Measurements from ENCODE around the gene DNMT3B. TPM values are rescaled to one million over a fixed set of nuclear protein-coding genes. Genes with fewer than 3 reads are reported as not detected.

DNMT3B gene
- total RNA-seq, 3 donors from 2014 or later, result 0.96 to 2.0 (median 1.8) TPM

GRCh38 chr20:32834972-32835371, 72.8 kb downstream of the DNMT3B start:
- DNase-seq (ENCODE audit: low spot score in 2 of 2), result no peak
- Histone ChIP-seq H3K4me3 (no peak overlapping the region), H3K27ac (no peak overlapping the region), H3K9me3 (no peaks in the 10 kb centered on the region), H3K36me3 (no peaks in the 10 kb centered on the region), H3K27me3 (no peaks in the 10 kb centered on the region), H3K4me1 (no peaks in the 10 kb centered on the region)
- intact Hi-C loops (cut with DNase I; ENCODE audit: low total_unique reads), result no loop called here
- TF ChIP-seq POLR2A (IDR thresholded peaks at IDR 0.05), result no peak
- no peak for TF ChIP-seq POLR2AphosphoS5 (IDR thresholded peaks at IDR 0.05)
- no peak for TF ChIP-seq CTCF (IDR thresholded peaks at IDR 0.05)

- TF ChIP-seq POLR2AphosphoS5 (IDR thresholded peaks at IDR 0.05) (no peak), CTCF (IDR thresholded peaks at IDR 0.05) (no peak), POLR2A (IDR thresholded peaks at IDR 0.05) (no peak)
- no peaks in the 10 kb centered on the region for H3K9me3 ChIP-seq
- intact Hi-C loops (cut with DNase I; ENCODE audit: low total_unique reads), result no loop called here
- H3K36me3 ChIP-seq, result no peaks in the 10 kb centered on the region
- no peak for DNase-seq (ENCODE audit: low spot score in 2 of 2)
- no peaks in the 10 kb centered on the region for H3K4me1 ChIP-seq
- no peaks in the 10 kb centered on the region for H3K27me3 ChIP-seq
- no peak overlapping the region for H3K27ac ChIP-seq
- no peak overlapping the region for H3K4me3 ChIP-seq
These were observed 75.0 kb downstream of the DNMT3B start for GRCh38 chr20:32837157-32837556.

- DNase-seq (ENCODE audit: low spot score in 2 of 2), result no peak
- Histone ChIP-seq H3K4me3 (no peak overlapping the region), H3K36me3 (no peaks in the 10 kb centered on the region), H3K9me3 (no peaks in the 10 kb centered on the region), H3K4me1 (no peaks in the 10 kb centered on the region), H3K27me3 (no peaks in the 10 kb centered on the region), H3K27ac (no peak overlapping the region)
- intact Hi-C loops (cut with DNase I; ENCODE audit: low total_unique reads), result no loop called here
- no peak for TF ChIP-seq CTCF (IDR thresholded peaks at IDR 0.05)
- no peak for TF ChIP-seq POLR2AphosphoS5 (IDR thresholded peaks at IDR 0.05)
- TF ChIP-seq POLR2A (IDR thresholded peaks at IDR 0.05), result no peak
These were observed 77.2 kb downstream of the DNMT3B start for GRCh38 chr20:32839227-32839981.

- no peak for TF ChIP-seq CTCF (IDR thresholded peaks at IDR 0.05)
- no peak for TF ChIP-seq POLR2AphosphoS5 (IDR thresholded peaks at IDR 0.05)
- no peak for TF ChIP-seq POLR2A (IDR thresholded peaks at IDR 0.05)
- DNase-seq (ENCODE audit: low spot score in 2 of 2), result no peak
- Histone ChIP-seq H3K9me3 (no peaks in the 10 kb centered on the region), H3K4me3 (no peak overlapping the region), H3K36me3 (no peaks in the 10 kb centered on the region), H3K4me1 (no peaks in the 10 kb centered on the region), H3K27ac (no peak overlapping the region), H3K27me3 (no peaks in the 10 kb centered on the region)
- intact Hi-C loops (cut with DNase I; ENCODE audit: low total_unique reads), result no loop called here
These were observed 77.7 kb downstream of the DNMT3B start for GRCh38 chr20:32839982-32840285.

- H3K9me3 ChIP-seq, result no peaks in the 10 kb centered on the region
- intact Hi-C loops (cut with DNase I; ENCODE audit: low total_unique reads), result no loop called here
- no peak for TF ChIP-seq CTCF (IDR thresholded peaks at IDR 0.05)
- no peak for TF ChIP-seq POLR2AphosphoS5 (IDR thresholded peaks at IDR 0.05)
- no peak for TF ChIP-seq POLR2A (IDR thresholded peaks at IDR 0.05)
- no peaks in the 10 kb centered on the region for H3K36me3 ChIP-seq
- no peaks in the 10 kb centered on the region for H3K27me3 ChIP-seq
- H3K27ac ChIP-seq, result no peak overlapping the region
- DNase-seq (ENCODE audit: low spot score in 2 of 2), result no peak
- H3K4me3 ChIP-seq, result no peak overlapping the region
- no peaks in the 10 kb centered on the region for H3K4me1 ChIP-seq
These were observed 79.0 kb downstream of the DNMT3B start for GRCh38 chr20:32841174-32841573.
